Ectodermal cell (in vitro differentiated cells): ENCODE measurements around the gene IRF2.

ENCODE experiments used
- H3K27ac ChIP-seq: 2 replicates; pipeline ENCODE4 v1.7.0; 2013; ENCODE audit warnings: mild to moderate bottlenecking, low read depth, low read length; ENCODE audit not compliant: insufficient read depth, poor library complexity, severe bottlenecking
- H3K27me3 ChIP-seq: 2 replicates; pipeline ENCODE4 v1.7.0; 2013; ENCODE audit warnings: mild to moderate bottlenecking, low read length; ENCODE audit not compliant: insufficient read depth, control insufficient read depth, poor library complexity, severe bottlenecking
- H3K36me3 ChIP-seq: one replicate; pipeline ENCODE4 v1.7.0; 2013; ENCODE audit warnings: low read length; ENCODE audit not compliant: control insufficient read depth, insufficient read depth
- H3K4me1 ChIP-seq: one replicate; pipeline ENCODE4 v1.7.0; 2013; ENCODE audit warnings: low read length; ENCODE audit not compliant: control insufficient read depth, insufficient read depth
- H3K4me3 ChIP-seq: 2 replicates; pipeline ENCODE4 v1.7.0; 2013; ENCODE audit warnings: low read depth, low read length, control low read depth; ENCODE audit not compliant: insufficient read depth
- H3K9me3 ChIP-seq: 2 replicates; pipeline ENCODE4 v1.7.0; 2013; ENCODE audit warnings: mild to moderate bottlenecking, low read length, moderate library complexity; ENCODE audit not compliant: control insufficient read depth
- WGBS, 2 experiments: methylation state at CpG; one replicate each; pipeline ENCODE4 v1.1.7; 2013; ENCODE audit warnings: missing lambda C conversion rate in 2 of 2; 5-methylcytosine and 5-hydroxymethylcytosine counted together

The IRF2 gene

DNA sequence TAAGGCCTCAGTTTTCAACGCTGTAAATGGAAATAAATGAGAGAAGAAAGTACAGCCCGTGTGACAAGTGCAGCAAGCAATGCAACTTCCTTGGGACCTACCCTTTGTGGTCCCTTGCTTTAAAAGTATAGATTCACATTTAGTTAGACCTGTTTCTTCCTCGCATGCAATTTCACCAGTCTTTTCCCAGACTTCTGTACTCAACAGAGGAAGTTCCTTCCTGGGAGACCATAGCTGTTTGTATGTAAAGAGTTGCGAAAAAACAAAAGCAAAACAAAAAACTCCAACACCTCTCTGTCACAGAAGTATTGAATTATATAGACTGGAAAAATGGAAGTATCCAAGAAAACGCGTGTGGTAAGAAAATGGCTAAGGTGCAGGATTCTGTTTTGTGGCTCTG lies 1.1 kb upstream of the IRF2 start:
- Histone ChIP-seq H3K36me3 (no peaks in the 10 kb centered on the region), H3K4me3 (peak overlapping the region; percentile 81), H3K27me3 (peaks cover 5% of the 10 kb centered on the region), H3K4me1 (no peaks in the 10 kb centered on the region), H3K9me3 (no peaks in the 10 kb centered on the region), H3K27ac (no peak overlapping the region)
- WGBS, 2 experiments = 57% methylated on average over 5 of the region's 6 CpGs

DNA sequence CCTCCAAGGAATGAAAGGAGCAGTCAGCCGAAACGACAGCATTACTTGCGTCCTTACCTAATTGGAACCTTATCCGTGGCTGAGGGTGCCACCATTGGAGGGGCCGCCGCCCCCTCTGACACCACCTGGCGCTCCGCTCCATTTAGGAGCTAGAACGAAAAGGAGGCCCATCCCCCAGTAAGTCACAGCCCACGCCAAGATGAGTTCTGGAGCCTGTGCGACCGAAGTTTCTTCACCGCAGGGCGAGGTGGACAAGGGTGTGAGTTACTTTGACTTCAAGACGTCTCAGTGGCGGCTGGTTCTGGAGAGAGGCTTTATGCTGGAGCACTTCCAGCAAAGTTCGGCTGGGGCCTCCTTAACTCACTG lies 729 bp upstream of the IRF2 start:
- no peak overlapping the region for H3K27ac ChIP-seq

DNA sequence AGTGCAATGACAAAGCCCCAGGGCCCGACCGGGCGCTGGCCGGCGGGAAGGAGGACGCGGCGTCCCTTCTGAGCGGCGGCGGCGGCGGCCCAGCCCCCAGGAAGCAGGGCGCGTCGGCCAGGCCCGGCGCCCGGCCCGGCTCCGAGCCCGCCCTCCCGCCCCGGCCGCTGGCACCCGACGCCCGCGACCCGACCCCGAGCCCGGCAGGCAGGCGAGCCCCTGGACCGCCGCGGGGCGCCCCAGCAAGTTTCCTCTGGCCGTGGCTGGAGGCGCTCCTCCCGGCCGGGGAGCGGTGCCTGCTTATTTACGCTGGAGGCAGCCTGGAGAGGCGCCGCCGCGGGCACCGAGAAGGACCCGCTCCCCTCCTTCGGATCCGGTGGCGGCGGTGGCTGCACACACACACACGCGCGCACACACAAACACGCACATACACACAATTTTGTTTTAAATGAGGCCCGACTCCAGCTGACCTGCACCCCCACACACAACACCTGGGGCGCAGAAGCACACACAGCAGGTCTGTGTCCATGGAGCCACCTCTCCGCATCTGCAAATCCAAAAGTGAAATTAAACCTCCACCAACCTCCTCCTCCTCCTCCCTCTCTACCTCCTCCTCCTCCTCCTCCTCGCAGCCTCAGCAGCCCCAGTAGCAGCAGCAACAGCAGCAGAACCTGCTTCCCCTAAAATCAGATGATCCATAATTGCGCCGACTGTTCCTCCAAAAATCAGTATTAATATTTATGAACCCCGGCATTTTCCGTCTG lies 669 bp downstream of the IRF2 start:
- WGBS, 2 experiments = 0% methylated on average over 65 of the region's 65 CpGs
- Histone ChIP-seq H3K9me3 (no peaks in the 10 kb centered on the region), H3K27ac (peak overlapping the region; percentile 60), H3K4me3 (peak overlapping the region; percentile 81), H3K4me1 (no peaks in the 10 kb centered on the region), H3K36me3 (no peaks in the 10 kb centered on the region), H3K27me3 (peaks cover 5% of the 10 kb centered on the region)

More for the DNA sequence above, 729 bp upstream of the IRF2 start:
- Histone ChIP-seq H3K27me3 (peaks cover 5% of the 10 kb centered on the region), H3K4me3 (peak overlapping the region; percentile 81), H3K36me3 (no peaks in the 10 kb centered on the region), H3K4me1 (no peaks in the 10 kb centered on the region), H3K9me3 (no peaks in the 10 kb centered on the region)
- 3 to 4% methylated on average over 17 of the region's 17 CpGs for WGBS, 2 experiments

- Histone ChIP-seq H3K36me3 (no peaks in the 10 kb centered on the region), H3K27ac (peak overlapping the region; percentile 16), H3K9me3 (no peaks in the 10 kb centered on the region), H3K27me3 (peaks cover 5% of the 10 kb centered on the region), H3K4me1 (no peaks in the 10 kb centered on the region), H3K4me3 (peak overlapping the region; percentile 81)
- 0% methylated on average over 104 of the region's 104 CpGs for WGBS, 2 experiments
Observed at GRCh38 chr4:184472614-184473498, 1.5 kb downstream of the IRF2 start.

GRCh38 chr4:184471881-184472613 lies 2.3 kb downstream of the IRF2 start:
- Histone ChIP-seq H3K36me3 (no peaks in the 10 kb centered on the region), H3K27me3 (peaks cover 5% of the 10 kb centered on the region), H3K4me1 (no peaks in the 10 kb centered on the region), H3K4me3 (peak overlapping the region; percentile 81), H3K9me3 (no peaks in the 10 kb centered on the region), H3K27ac (no peak overlapping the region)
- 37 to 38% methylated on average over 13 of the region's 13 CpGs for WGBS, 2 experiments

GRCh38 chr4:184470785-184471110 lies 3.6 kb downstream of the IRF2 start:
- no peaks in the 10 kb centered on the region for H3K4me1 ChIP-seq
- H3K4me3 ChIP-seq = no peak overlapping the region
- H3K9me3 ChIP-seq = no peaks in the 10 kb centered on the region
- H3K27me3 ChIP-seq = peaks cover 5% of the 10 kb centered on the region
- no peak overlapping the region for H3K27ac ChIP-seq
- no peaks in the 10 kb centered on the region for H3K36me3 ChIP-seq
- WGBS, 2 experiments = 90 to 98% methylated on average over 1 to 2 of the region's 2 CpGs

DNA sequence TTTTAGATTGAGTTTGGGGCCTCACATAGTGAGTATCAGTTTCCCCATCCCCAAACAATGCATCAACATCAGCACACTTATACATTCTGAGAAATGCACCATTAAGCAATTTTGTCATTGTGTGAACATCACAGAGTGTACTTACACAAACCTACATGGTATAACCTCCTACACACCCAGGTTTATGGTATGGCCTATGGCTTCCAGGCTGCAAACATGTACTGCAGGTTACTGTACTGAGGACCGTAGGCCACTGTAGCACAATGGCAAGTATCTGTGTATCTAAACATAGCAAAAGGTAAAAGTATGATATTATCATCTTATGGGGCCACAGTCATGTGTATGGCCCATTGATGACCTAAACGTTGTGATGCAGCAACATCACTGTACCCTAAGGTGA lies 7.7 kb downstream of the IRF2 start:
- H3K4me3 ChIP-seq = no peak overlapping the region
- H3K36me3 ChIP-seq = no peaks in the 10 kb centered on the region
- WGBS, 2 experiments = 95 to 100% methylated on average over 2 of the region's 2 CpGs
- H3K27ac ChIP-seq = no peak overlapping the region
- no peaks in the 10 kb centered on the region for H3K9me3 ChIP-seq
- no peaks in the 10 kb centered on the region for H3K27me3 ChIP-seq
- no peaks in the 10 kb centered on the region for H3K4me1 ChIP-seq

DNA sequence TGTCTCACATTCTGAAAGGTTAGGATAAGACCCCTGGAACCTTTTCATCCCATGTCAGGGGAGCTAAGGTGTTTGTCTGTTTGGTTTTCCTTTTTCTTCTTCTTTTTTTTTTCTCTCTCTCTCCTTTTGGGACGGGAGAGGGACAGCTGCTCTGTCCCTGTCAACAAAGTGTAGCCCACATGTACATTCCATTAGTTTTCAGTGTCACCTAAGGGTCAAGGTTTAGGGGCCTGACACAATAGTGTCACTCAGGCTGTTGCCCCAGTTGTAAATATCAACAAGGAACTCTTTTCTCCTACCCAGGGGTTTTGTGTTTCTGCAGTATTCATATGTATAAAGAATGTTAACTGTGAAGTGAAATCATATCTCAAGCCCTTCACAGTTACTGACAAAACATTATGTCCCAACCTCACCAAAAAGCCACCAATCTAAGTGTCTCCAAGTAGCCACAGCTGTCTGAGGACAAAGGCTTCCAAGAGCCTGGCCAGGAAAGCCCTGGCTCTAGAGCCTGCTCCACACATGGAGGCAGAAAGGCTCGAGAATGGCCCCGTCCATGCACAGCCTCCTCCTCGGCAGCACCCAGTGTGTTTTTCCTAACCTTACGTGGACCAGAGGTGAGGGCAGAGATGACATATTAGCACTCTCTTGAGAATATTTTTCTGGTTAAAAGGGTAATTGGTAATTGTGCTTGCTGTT lies 9.4 kb downstream of the IRF2 start:
- H3K27ac ChIP-seq = no peak overlapping the region
- H3K9me3 ChIP-seq = no peaks in the 10 kb centered on the region
- no peaks in the 10 kb centered on the region for H3K36me3 ChIP-seq
- no peak overlapping the region for H3K4me3 ChIP-seq
- no peaks in the 10 kb centered on the region for H3K27me3 ChIP-seq
- H3K4me1 ChIP-seq = no peaks in the 10 kb centered on the region
- 85 to 91% methylated on average over 5 of the region's 5 CpGs for WGBS, 2 experiments

DNA sequence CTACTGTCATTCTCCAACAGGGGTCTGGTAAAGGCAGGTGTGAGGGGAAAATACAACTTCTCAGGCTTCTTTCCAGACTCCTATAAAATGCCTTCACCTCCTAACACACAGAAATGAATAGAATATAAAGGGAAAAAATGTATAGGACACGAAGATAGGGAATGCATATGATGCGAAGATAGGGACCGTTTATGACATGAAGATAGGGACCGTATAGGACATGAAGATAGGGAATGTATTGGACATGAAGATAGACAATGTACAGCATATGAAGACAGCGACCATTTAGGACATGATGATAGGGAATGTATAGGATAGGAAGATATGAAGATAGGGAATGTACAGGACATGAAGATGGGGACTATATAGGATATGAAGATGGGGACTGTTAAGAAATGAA lies 10.5 kb downstream of the IRF2 start:
- WGBS, 2 experiments = 95 to 98% methylated on average over 5 of the region's 5 CpGs
- no peaks in the 10 kb centered on the region for H3K4me1 ChIP-seq

More for the DNA sequence above, 10.5 kb downstream of the IRF2 start:
- Histone ChIP-seq H3K4me3 (no peak overlapping the region), H3K27ac (no peak overlapping the region), H3K27me3 (no peaks in the 10 kb centered on the region), H3K36me3 (no peaks in the 10 kb centered on the region), H3K9me3 (no peaks in the 10 kb centered on the region)
